Measurements from ENCODE around the gene CCDC57. TPM values are rescaled to one million over a fixed set of nuclear protein-coding genes. Genes with fewer than 3 reads are reported as not detected.
A peak's percentile ranks its signal among the peaks of the same experiment; 100 is the strongest.

Gene CCDC57
- total RNA-seq, 5 donors from 2014 or later (not counting 1 experiment from before 2014, with no cell fraction given): 86.4 to 127 (median 103) TPM

- Histone ChIP-seq H3K27ac (ENCODE audit: low read length) (no peak overlapping the region), H3K36me3 (ENCODE audit: control insufficient read depth in 2 of 2, extremely low read depth in 1 of 2, insufficient read depth in 1 of 2, low read length in 1 of 2) (peaks cover 9 to 20% of the 10 kb centered on the region in 2 donors), H3K4me1 (ENCODE audit: control insufficient read depth in 1 of 2, extremely low read depth in 1 of 2, insufficient read depth in 2 of 2, low read length in 2 of 2) (no peaks in the 10 kb centered on the region), H3K9me3 (no peaks in the 10 kb centered on the region), H3K27me3 (replicated peaks in 1 of 2; ENCODE audit: control insufficient read depth in 2 of 2, extremely low read depth in 1 of 2, insufficient read depth in 2 of 2, low read length in 1 of 2) (no peaks in the 10 kb centered on the region), H3K4me3 (ENCODE audit: control insufficient read depth in 1 of 2, extremely low read depth in 1 of 2, low read length in 1 of 2) (no peak overlapping the region)
- Mint-ChIP-seq H3K9me3 (no peaks in the 10 kb centered on the region), H3K27ac (no peak overlapping the region), H3K27me3 (no peaks in the 10 kb centered on the region), H3K36me3 (peaks cover 4% of the 10 kb centered on the region), H3K4me1 (no peaks in the 10 kb centered on the region), H3K4me3 (no peak overlapping the region)
- ChIA-PET CTCF (no interaction called here), POLR2A (interaction anchor here (0.5 to 1.0 kb wide), 2 partner anchors 28 to 40 kb away, joined by 3 read pairs; no protein-coding TSS in a partner anchor)
- no peak for DNase-seq
- ATAC-seq (replicated peaks in 1 of 4): no peak
- 91% methylated on average over 21 of the region's 25 CpGs for WGBS (ENCODE audit: insufficient coverage)
Measured at GRCh38 chr17:82076018-82076784, 136.4 kb downstream of the CCDC57 start.

GRCh38 chr17:82073446-82073845 lies 139.2 kb downstream of the CCDC57 start:
- 80% methylated on average over 1 of the region's 9 CpGs for WGBS (ENCODE audit: insufficient coverage)
- no peaks in the 10 kb centered on the region for H3K27me3 Mint-ChIP-seq
- no peaks in the 10 kb centered on the region for H3K9me3 ChIP-seq
- ChIA-PET POLR2A (no interaction called here), CTCF (interaction anchor here in 1 of 2 donors (0.7 kb wide), 1 partner anchor 76 kb away, joined by 3 read pairs; no protein-coding TSS in a partner anchor)
- H3K36me3 Mint-ChIP-seq: no peaks in the 10 kb centered on the region
- no peak overlapping the region for H3K27ac ChIP-seq (ENCODE audit: low read length)
- no peak for ATAC-seq (replicated peaks in 1 of 4)
- no peaks in the 10 kb centered on the region for H3K27me3 ChIP-seq (replicated peaks in 1 of 2; ENCODE audit: control insufficient read depth in 2 of 2, extremely low read depth in 1 of 2, insufficient read depth in 2 of 2, low read length in 1 of 2)
- peaks cover 0 to 6% (median 0%) of the 10 kb centered on the region in 3 donors for H3K4me1 Mint-ChIP-seq
- no peaks in the 10 kb centered on the region for H3K4me1 ChIP-seq (ENCODE audit: control insufficient read depth in 1 of 2, extremely low read depth in 1 of 2, insufficient read depth in 2 of 2, low read length in 2 of 2)
- no peak for DNase-seq
- H3K4me3 ChIP-seq (ENCODE audit: control insufficient read depth in 1 of 2, extremely low read depth in 1 of 2, low read length in 1 of 2): no peak overlapping the region
- H3K36me3 ChIP-seq (ENCODE audit: control insufficient read depth in 2 of 2, extremely low read depth in 1 of 2, insufficient read depth in 1 of 2, low read length in 1 of 2): no peaks in the 10 kb centered on the region
- H3K9me3 Mint-ChIP-seq: no peaks in the 10 kb centered on the region
- no peak overlapping the region for H3K27ac Mint-ChIP-seq
- H3K4me3 Mint-ChIP-seq: no peak overlapping the region

GRCh38 chr17:82072827-82073226 lies 139.8 kb downstream of the CCDC57 start:
- Histone ChIP-seq H3K27me3 (replicated peaks in 1 of 2; ENCODE audit: control insufficient read depth in 2 of 2, extremely low read depth in 1 of 2, insufficient read depth in 2 of 2, low read length in 1 of 2) (no peaks in the 10 kb centered on the region), H3K27ac (ENCODE audit: low read length) (no peak overlapping the region), H3K4me1 (ENCODE audit: control insufficient read depth in 1 of 2, extremely low read depth in 1 of 2, insufficient read depth in 2 of 2, low read length in 2 of 2) (no peaks in the 10 kb centered on the region), H3K9me3 (no peaks in the 10 kb centered on the region), H3K36me3 (ENCODE audit: control insufficient read depth in 2 of 2, extremely low read depth in 1 of 2, insufficient read depth in 1 of 2, low read length in 1 of 2) (no peaks in the 10 kb centered on the region), H3K4me3 (ENCODE audit: control insufficient read depth in 1 of 2, extremely low read depth in 1 of 2, low read length in 1 of 2) (no peak overlapping the region)
- Mint-ChIP-seq H3K27me3 (no peaks in the 10 kb centered on the region), H3K36me3 (no peaks in the 10 kb centered on the region), H3K4me1 (peaks cover 0 to 6% (median 0%) of the 10 kb centered on the region in 3 donors), H3K4me3 (no peak overlapping the region), H3K27ac (no peak overlapping the region), H3K9me3 (no peaks in the 10 kb centered on the region)
- DNase-seq: no peak
- 73% methylated on average over 2 of the region's 6 CpGs for WGBS (ENCODE audit: insufficient coverage)
- CTCF ChIA-PET: no interaction called here
- POLR2A ChIA-PET: no interaction called here
- ATAC-seq (replicated peaks in 1 of 4): no peak

- Histone ChIP-seq H3K4me1 (ENCODE audit: control insufficient read depth in 1 of 2, extremely low read depth in 1 of 2, insufficient read depth in 2 of 2, low read length in 2 of 2) (peaks cover 2 to 13% of the 10 kb centered on the region in 2 experiments), H3K4me3 (ENCODE audit: control insufficient read depth in 1 of 2, extremely low read depth in 1 of 2, low read length in 1 of 2) (no peak overlapping the region), H3K9me3 (no peaks in the 10 kb centered on the region), H3K27me3 (replicated peaks in 1 of 2; ENCODE audit: control insufficient read depth in 2 of 2, extremely low read depth in 1 of 2, insufficient read depth in 2 of 2, low read length in 1 of 2) (no peaks in the 10 kb centered on the region), H3K27ac (ENCODE audit: low read length) (no peak overlapping the region), H3K36me3 (ENCODE audit: control insufficient read depth in 2 of 2, extremely low read depth in 1 of 2, insufficient read depth in 1 of 2, low read length in 1 of 2) (no peaks in the 10 kb centered on the region)
- ChIA-PET POLR2A (no interaction called here), CTCF (no interaction called here)
- no peaks in the 10 kb centered on the region for H3K27me3 Mint-ChIP-seq
- ATAC-seq (replicated peaks in 1 of 4) (no peak), DNase-seq (no peak)
- no peak overlapping the region for H3K4me3 Mint-ChIP-seq
- peaks cover 8 to 11% (median 11%) of the 10 kb centered on the region in 3 donors for H3K4me1 Mint-ChIP-seq
- no peaks in the 10 kb centered on the region for H3K36me3 Mint-ChIP-seq
- no peaks in the 10 kb centered on the region for H3K9me3 Mint-ChIP-seq
- H3K27ac Mint-ChIP-seq: no peak overlapping the region
Measured at GRCh38 chr17:82070611-82071010, 142.0 kb downstream of the CCDC57 start.

- DNase-seq (peak; percentile 19 to 85 (median 58)), ATAC-seq (replicated peaks in 1 of 4) (peak; percentile 86 to 90 (median 87))
- no peaks in the 10 kb centered on the region for H3K9me3 ChIP-seq
- peaks cover 5 to 24% of the 10 kb centered on the region in 2 donors for H3K36me3 ChIP-seq (ENCODE audit: control insufficient read depth in 2 of 2, extremely low read depth in 1 of 2, insufficient read depth in 1 of 2, low read length in 1 of 2)
- WGBS (ENCODE audit: insufficient coverage): 1% methylated on average over 76 of the region's 88 CpGs
- Mint-ChIP-seq H3K4me1 (peaks cover 11 to 19% (median 16%) of the 10 kb centered on the region in 3 donors), H3K9me3 (no peaks in the 10 kb centered on the region), H3K4me3 (peak within 1 kb of the TSS; percentile 80 to 83 (median 81)), H3K27ac (peak within 1 kb of the TSS; percentile 92), H3K36me3 (no peaks in the 10 kb centered on the region), H3K27me3 (no peaks in the 10 kb centered on the region)
- no peaks in the 10 kb centered on the region for H3K27me3 ChIP-seq (replicated peaks in 1 of 2; ENCODE audit: control insufficient read depth in 2 of 2, extremely low read depth in 1 of 2, insufficient read depth in 2 of 2, low read length in 1 of 2)
- H3K27ac ChIP-seq (ENCODE audit: low read length): peak within 1 kb of the TSS; percentile 91
- peaks cover 9 to 39% of the 10 kb centered on the region in 2 experiments for H3K4me1 ChIP-seq (ENCODE audit: control insufficient read depth in 1 of 2, extremely low read depth in 1 of 2, insufficient read depth in 2 of 2, low read length in 2 of 2)
- H3K4me3 ChIP-seq (ENCODE audit: control insufficient read depth in 1 of 2, extremely low read depth in 1 of 2, low read length in 1 of 2): peak within 1 kb of the TSS; percentile 83 to 86
- ChIA-PET CTCF (no interaction called here), POLR2A (interaction anchor here in 1 of 2 donors (0.6 kb wide), 1 partner anchor 117 kb away, joined by 3 read pairs; no protein-coding TSS in a partner anchor)
Measured at GRCh38 chr17:82065638-82066303, 146.9 kb downstream of the CCDC57 start, which contains the start of gene DUS1L. TSS of gene DUS1L (minus strand) at chr17:82065804. CDS start at chr17:82065059, 745 bp downstream.

GRCh38 chr17:82065193-82065637 lies 147.4 kb downstream of the CCDC57 start:
- Histone ChIP-seq H3K27ac (ENCODE audit: low read length) (peak overlapping the region; percentile 30), H3K27me3 (replicated peaks in 1 of 2; ENCODE audit: control insufficient read depth in 2 of 2, extremely low read depth in 1 of 2, insufficient read depth in 2 of 2, low read length in 1 of 2) (no peaks in the 10 kb centered on the region), H3K4me1 (ENCODE audit: control insufficient read depth in 1 of 2, extremely low read depth in 1 of 2, insufficient read depth in 2 of 2, low read length in 2 of 2) (peaks cover 9 to 39% of the 10 kb centered on the region in 2 experiments), H3K4me3 (ENCODE audit: control insufficient read depth in 1 of 2, extremely low read depth in 1 of 2, low read length in 1 of 2) (peak overlapping the region; percentile 62 to 83), H3K9me3 (no peaks in the 10 kb centered on the region), H3K36me3 (ENCODE audit: control insufficient read depth in 2 of 2, extremely low read depth in 1 of 2, insufficient read depth in 1 of 2, low read length in 1 of 2) (peaks cover 5 to 30% of the 10 kb centered on the region in 2 donors)
- ATAC-seq (replicated peaks in 1 of 4) (peak; percentile 54 to 68 (median 65)), DNase-seq (peak in 15 of 35 experiments; percentile 11 to 44 (median 24))
- POLR2A ChIA-PET: interaction anchor here in 1 of 2 donors (0.6 kb wide), 1 partner anchor 117 kb away, joined by 3 read pairs; no protein-coding TSS in a partner anchor
- Mint-ChIP-seq H3K4me1 (peaks cover 6 to 19% (median 16%) of the 10 kb centered on the region in 3 donors), H3K9me3 (no peaks in the 10 kb centered on the region), H3K36me3 (peaks cover 1% of the 10 kb centered on the region), H3K4me3 (peak overlapping the region; percentile 67 to 81 (median 74)), H3K27me3 (no peaks in the 10 kb centered on the region), H3K27ac (no peak overlapping the region)
- CTCF ChIA-PET: no interaction called here
- WGBS (ENCODE audit: insufficient coverage): 2% methylated on average over 47 of the region's 47 CpGs
